CD4-positive, alpha-beta T cell (primary cell): Measurements from ENCODE around the gene CAMTA1. TPM values are rescaled to one million over a fixed set of nuclear protein-coding genes. Genes with fewer than 3 reads are reported as not detected.

Source experiments
- ATAC-seq: fragments of 200-7000 bp; cut with Tn5 transposase; one replicate; pipeline ENCODE4 v1.10.0; 2022; ENCODE audit warnings: mild to moderate bottlenecking; ENCODE audit not compliant: poor library complexity
- CTCF ChIA-PET: fragments of 350-600 bp; sonication (Branson Sonifier 250); formaldehyde crosslinking; loops from one replicate; lab custom pipeline; 2021; ENCODE audit warnings: antibody characterized with exemption, inconsistent platforms; lab: Charles Lee
- POLR2A ChIA-PET: fragments of 350-600 bp; sonication (Branson Sonifier 250); formaldehyde crosslinking; loops from one replicate; lab custom pipeline; 2021; ENCODE audit warnings: antibody characterized with exemption, inconsistent platforms; lab: Charles Lee
- DNase-seq, 14 experiments: peaks; one replicate each; pipeline ENCODE4 v3.0.0-alpha.2; 2013 to 2020; ENCODE audit warnings: mixed read lengths in 2 of 14
- H3K27ac ChIP-seq, 2 donors: one replicate each; pipeline versions ENCODE4 v1.5.1 to v1.7.0; 2013; ENCODE audit warnings: low read length in 2 of 2, low read depth in 1 of 2, mild to moderate bottlenecking in 1 of 2
- H3K27me3 ChIP-seq, 2 experiments: 1 replicate in 1 of 2; 2 replicates in 1 of 2; pipeline versions ENCODE4 v1.6.1 to v1.7.0; 2013; ENCODE audit warnings: low read length in 2 of 2, control low read depth in 1 of 2, mild to moderate bottlenecking in 1 of 2, moderate library complexity in 1 of 2; ENCODE audit not compliant: insufficient read depth in 2 of 2, control insufficient read depth in 1 of 2
- H3K36me3 ChIP-seq: one replicate; pipeline ENCODE4 v1.6.1; 2013; ENCODE audit warnings: low read length, control low read depth; ENCODE audit not compliant: insufficient read depth
- H3K4me1 ChIP-seq: one replicate; pipeline ENCODE4 v1.6.1; 2013; ENCODE audit warnings: low read length, control low read depth; ENCODE audit not compliant: insufficient read depth
- H3K4me3 ChIP-seq: one replicate; pipeline ENCODE4 v1.5.1; 2013; ENCODE audit warnings: mild to moderate bottlenecking, low read length, moderate library complexity
- H3K9me3 ChIP-seq, 2 experiments: 1 replicate in 1 of 2; 2 replicates in 1 of 2; pipeline versions ENCODE4 v1.6.1 to v1.7.0; 2013; ENCODE audit warnings: low read length in 2 of 2, mild to moderate bottlenecking in 2 of 2, control low read depth in 1 of 2, moderate library complexity in 1 of 2; ENCODE audit not compliant: control insufficient read depth in 1 of 2, insufficient read depth in 1 of 2
- H3K27ac Mint-ChIP-seq: one replicate; pipeline ENCODE4 v1.8.0; 2020; ENCODE audit warnings: mixed read lengths
- H3K27me3 Mint-ChIP-seq: one replicate; pipeline ENCODE4 v1.8.0; 2021; ENCODE audit warnings: mixed read lengths
- H3K36me3 Mint-ChIP-seq: one replicate; pipeline ENCODE4 v1.8.0; 2021; ENCODE audit warnings: low read depth, mixed read lengths
- H3K4me1 Mint-ChIP-seq: one replicate; pipeline ENCODE4 v1.8.0; 2021; ENCODE audit warnings: low read depth, mixed read lengths
- H3K4me3 Mint-ChIP-seq: one replicate; pipeline ENCODE4 v1.8.0; 2020; ENCODE audit warnings: mild to moderate bottlenecking, mixed read lengths
- H3K9me3 Mint-ChIP-seq: one replicate; pipeline ENCODE4 v1.8.0; 2020; ENCODE audit warnings: mixed read lengths
- CTCF ChIP-seq: fragments of 200-600 bp; IDR thresholded peaks from one replicate; pipeline ENCODE4 v1.8.0; 2022; ENCODE audit warnings: antibody characterized with exemption, mild to moderate bottlenecking
- intact Hi-C, 2 experiments: fragments of 100-400 bp; cut with DNase I in 1 of 2; cut with micrococcal nuclease in 1 of 2; formaldehyde crosslinking; loops; one replicate each; pipeline versions ENCODE4 v1.15.1 to v1.9.0; 2023 to 2025; cut with DNase I, micrococcal nuclease
- total RNA-seq, 174 experiments: library from RNA in 2 of 174; stranded (reverse) in 2 of 174; gene quantifications; one replicate each; pipeline ENCODE4 v1.2.3 and lab custom pipeline; 2021 to 2026

CAMTA1 gene
- total RNA-seq, 2 experiments from 2014 or later, result 38.6 to 39.3 TPM

- no peak overlapping the region for H3K4me3 Mint-ChIP-seq
- H3K36me3 Mint-ChIP-seq, result no peaks in the 10 kb centered on the region
- no peaks in the 10 kb centered on the region for H3K27me3 Mint-ChIP-seq
- ATAC-seq (no peak), DNase-seq (peak in 1 of 14 experiments; percentile 7)
- Histone ChIP-seq H3K4me3 (no peak overlapping the region), H3K36me3 (no peaks in the 10 kb centered on the region), H3K27ac (no peak overlapping the region), H3K27me3 (no peaks in the 10 kb centered on the region), H3K9me3 (no peaks in the 10 kb centered on the region), H3K4me1 (no peaks in the 10 kb centered on the region)
- no peaks in the 10 kb centered on the region for H3K9me3 Mint-ChIP-seq
- ChIA-PET POLR2A (no interaction called here), CTCF (no interaction called here)
- no peaks in the 10 kb centered on the region for H3K4me1 Mint-ChIP-seq
- no peak for TF ChIP-seq CTCF
- H3K27ac Mint-ChIP-seq, result no peak overlapping the region
- intact Hi-C loops, result no loop called here
Measured at GRCh38 chr1:7587108-7587772, 802.0 kb downstream of the CAMTA1 start.

GRCh38 chr1:7587773-7588456 is 802.7 kb downstream of the CAMTA1 start:
- Histone ChIP-seq H3K27ac (no peak overlapping the region), H3K36me3 (no peaks in the 10 kb centered on the region), H3K27me3 (no peaks in the 10 kb centered on the region), H3K4me1 (no peaks in the 10 kb centered on the region), H3K4me3 (no peak overlapping the region), H3K9me3 (no peaks in the 10 kb centered on the region)
- Mint-ChIP-seq H3K4me1 (no peaks in the 10 kb centered on the region), H3K9me3 (no peaks in the 10 kb centered on the region), H3K27me3 (no peaks in the 10 kb centered on the region), H3K36me3 (no peaks in the 10 kb centered on the region), H3K27ac (no peak overlapping the region), H3K4me3 (no peak overlapping the region)
- ATAC-seq (no peak), DNase-seq (peak in 1 of 14 experiments; percentile 19)
- no peak for TF ChIP-seq CTCF
- intact Hi-C loops, result no loop called here
- CTCF ChIA-PET, result no interaction called here
- POLR2A ChIA-PET, result no interaction called here

GRCh38 chr1:7588457-7588827 is 803.2 kb downstream of the CAMTA1 start:
- no peaks in the 10 kb centered on the region for H3K36me3 Mint-ChIP-seq
- DNase-seq, result peak in 1 of 14 experiments; percentile 26
- Histone ChIP-seq H3K4me1 (no peaks in the 10 kb centered on the region), H3K27ac (no peak overlapping the region), H3K27me3 (no peaks in the 10 kb centered on the region), H3K4me3 (no peak overlapping the region), H3K36me3 (no peaks in the 10 kb centered on the region), H3K9me3 (no peaks in the 10 kb centered on the region)
- H3K27me3 Mint-ChIP-seq, result no peaks in the 10 kb centered on the region
- intact Hi-C loops, result no loop called here
- H3K27ac Mint-ChIP-seq, result no peak overlapping the region
- POLR2A ChIA-PET, result no interaction called here
- TF ChIP-seq CTCF, result no peak
- no peaks in the 10 kb centered on the region for H3K9me3 Mint-ChIP-seq
- ATAC-seq, result no peak
- no peaks in the 10 kb centered on the region for H3K4me1 Mint-ChIP-seq
- H3K4me3 Mint-ChIP-seq, result no peak overlapping the region
- CTCF ChIA-PET, result no interaction called here
